HG02678 (cell line): ENCODE data around the gene MOCS2.
"Not testable (repeated sequence)": the region's sequence is repeated elsewhere in the genome, so short reads cannot be mapped to it uniquely, and the experiment has no call there.

Source experiments
- ATAC-seq: cut with Tn5 transposase; IDR thresholded peaks from one replicate; pipeline ENCODE4 v1.9.1; 2021; ENCODE audit warnings: mild to moderate bottlenecking, moderate library complexity; ENCODE audit not compliant: unreplicated experiment

The MOCS2 gene, protein sequence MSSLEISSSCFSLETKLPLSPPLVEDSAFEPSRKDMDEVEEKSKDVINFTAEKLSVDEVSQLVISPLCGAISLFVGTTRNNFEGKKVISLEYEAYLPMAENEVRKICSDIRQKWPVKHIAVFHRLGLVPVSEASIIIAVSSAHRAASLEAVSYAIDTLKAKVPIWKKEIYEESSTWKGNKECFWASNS

DNA sequence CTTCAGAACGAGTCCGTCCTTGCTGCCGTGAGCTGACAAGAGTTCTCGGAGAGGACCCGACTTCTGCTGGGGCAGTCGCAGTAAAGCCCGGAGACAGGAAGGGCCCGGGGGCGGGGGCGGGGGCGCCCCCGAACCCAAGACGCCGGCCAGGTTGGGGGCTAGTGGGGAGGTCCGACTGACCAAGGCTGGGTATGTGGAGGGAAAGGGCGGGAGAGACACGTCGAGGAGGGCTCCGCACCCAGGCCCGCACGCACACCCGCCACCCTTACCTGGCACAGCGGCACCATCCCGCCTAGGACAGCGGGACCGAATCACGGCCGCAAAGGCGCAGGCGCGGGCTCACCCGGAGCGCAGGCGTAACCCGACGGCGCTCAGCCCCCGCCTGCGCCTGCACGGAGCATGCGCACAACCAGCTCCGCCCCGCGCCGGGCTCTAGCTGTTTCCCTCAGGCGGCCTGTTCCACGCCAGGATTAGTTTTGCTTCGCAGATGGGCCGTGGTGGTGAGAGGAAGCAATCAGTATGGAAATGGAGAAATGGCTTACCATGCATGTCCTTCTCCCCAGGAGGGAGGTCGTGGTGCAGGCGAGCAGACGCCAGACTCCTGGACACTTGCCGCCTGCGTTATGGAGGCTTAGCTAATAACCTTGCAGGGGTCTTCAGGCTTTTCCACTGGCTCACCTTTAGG is at the start of gene MOCS2:
Gene MOCS2 (minus strand): TSS at position 315 of the 685 bp plus-strand sequence. CDS start 2,583 bp downstream, outside the sequence.
- peak; percentile 95 for ATAC-seq

DNA sequence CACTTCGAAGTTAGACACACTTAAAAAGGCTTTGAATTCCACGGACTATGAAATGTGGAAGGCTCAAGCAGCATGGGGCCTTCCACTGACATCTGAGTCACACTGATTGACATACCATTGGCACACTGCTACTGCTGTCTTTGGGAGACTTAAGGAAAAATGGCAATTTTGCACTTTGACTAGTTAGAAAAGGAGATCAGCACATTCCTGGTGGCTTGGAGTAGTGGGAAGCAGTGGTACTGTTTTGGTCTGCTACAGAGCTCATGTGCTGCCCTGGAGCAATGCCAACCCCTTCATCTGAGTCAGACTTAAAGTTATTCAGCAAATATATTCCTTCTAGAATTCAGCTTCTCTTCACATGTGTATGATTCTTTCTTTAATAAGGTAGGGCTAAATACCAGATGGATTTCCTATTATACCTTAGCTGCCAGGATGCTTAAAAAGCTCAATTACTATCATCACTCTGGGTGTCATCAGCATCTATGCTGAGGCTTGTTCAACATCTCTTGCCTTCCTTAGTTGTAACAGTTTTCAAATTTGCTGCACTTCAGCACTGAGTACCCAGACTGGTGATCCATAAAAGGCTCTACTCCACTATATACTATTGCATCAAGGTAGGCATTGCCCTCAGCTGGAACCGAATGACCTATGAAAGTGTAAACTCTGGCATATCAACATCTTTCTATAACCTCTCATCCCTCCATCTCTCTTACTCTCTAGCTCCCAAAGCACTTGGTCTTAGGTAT is 42.3 kb upstream of the MOCS2 start:
- no peak for ATAC-seq

- ATAC-seq: no peak
These were observed 23.5 kb upstream of the MOCS2 start for GRCh38 chr5:53133020-53133419.

GRCh38 chr5:53130266-53130665 is 20.7 kb upstream of the MOCS2 start:
- no peak for ATAC-seq

GRCh38 chr5:53128481-53128880 is 18.9 kb upstream of the MOCS2 start:
- no peak for ATAC-seq

DNA sequence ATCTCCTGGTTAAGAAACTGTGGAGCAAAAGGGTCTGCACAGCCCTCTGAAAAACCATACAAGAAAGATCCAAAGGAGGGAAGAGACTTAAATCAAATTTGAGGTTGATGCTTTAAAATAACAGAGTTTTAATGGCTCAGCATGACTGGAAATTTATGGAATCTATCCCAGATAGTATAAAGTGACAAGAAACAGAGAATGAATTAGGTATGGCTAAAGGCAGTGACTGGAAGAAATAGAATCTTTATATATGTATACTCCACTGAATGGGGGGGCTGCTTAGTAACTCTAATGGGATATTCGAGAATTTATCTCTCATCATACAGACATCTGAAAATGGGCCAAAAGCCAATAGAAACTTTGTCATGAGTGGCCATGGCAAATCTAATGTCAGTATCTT is 17.6 kb upstream of the MOCS2 start:
- no peak for ATAC-seq

DNA sequence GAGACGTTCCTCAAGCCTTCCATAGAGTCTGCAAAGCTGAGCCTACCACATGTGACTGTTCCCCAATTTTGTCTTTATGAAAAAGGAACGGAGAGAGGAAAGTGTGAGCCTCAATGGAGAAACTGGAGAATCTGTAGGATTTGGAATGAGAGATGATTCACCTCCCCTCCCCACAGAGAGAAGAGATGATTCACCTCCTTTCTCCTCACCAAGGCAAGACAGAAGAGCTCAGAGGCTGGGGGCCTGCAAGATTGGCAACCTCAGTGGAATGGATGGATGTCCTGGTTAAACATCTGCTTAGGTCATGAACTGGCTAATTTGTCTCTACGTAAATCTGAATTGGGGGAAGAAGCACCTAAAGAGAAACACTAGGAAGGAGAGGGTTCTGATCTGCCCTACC is 17.0 kb upstream of the MOCS2 start:
- no peak for ATAC-seq

GRCh38 chr5:53123702-53124101 is 14.1 kb upstream of the MOCS2 start:
- no peak for ATAC-seq

DNA sequence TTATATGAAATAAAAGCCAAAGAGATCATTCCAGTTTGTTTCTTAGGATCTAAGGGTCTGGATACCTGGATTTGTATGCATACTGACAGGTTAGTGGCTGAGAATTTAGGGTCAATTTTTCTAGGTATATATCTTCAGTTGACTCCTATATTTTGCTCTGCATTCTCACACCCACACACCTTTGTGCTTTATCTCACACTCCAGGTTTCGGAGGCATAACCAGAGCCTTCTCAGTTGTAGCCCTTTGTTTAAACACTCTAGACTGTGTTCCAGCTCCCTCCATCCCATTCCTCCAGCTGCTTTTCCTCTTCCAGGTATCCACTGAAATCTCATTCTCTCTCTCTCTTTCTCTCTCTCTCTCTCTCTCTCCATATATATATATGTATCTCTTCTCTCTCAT is 10.6 kb upstream of the MOCS2 start:
- ATAC-seq: no peak

- no peak for ATAC-seq
These were observed 9.3 kb upstream of the MOCS2 start for GRCh38 chr5:53118879-53119278.

- no peak for ATAC-seq
These were observed 7.0 kb upstream of the MOCS2 start for GRCh38 chr5:53116597-53116996.

- no peak for ATAC-seq
These were observed 5.4 kb upstream of the MOCS2 start for GRCh38 chr5:53114988-53115387.

- ATAC-seq: no peak
These were observed 4.4 kb upstream of the MOCS2 start for GRCh38 chr5:53113947-53114346.

GRCh38 chr5:53112909-53113308 is 3.4 kb upstream of the MOCS2 start:
- no peak for ATAC-seq

DNA sequence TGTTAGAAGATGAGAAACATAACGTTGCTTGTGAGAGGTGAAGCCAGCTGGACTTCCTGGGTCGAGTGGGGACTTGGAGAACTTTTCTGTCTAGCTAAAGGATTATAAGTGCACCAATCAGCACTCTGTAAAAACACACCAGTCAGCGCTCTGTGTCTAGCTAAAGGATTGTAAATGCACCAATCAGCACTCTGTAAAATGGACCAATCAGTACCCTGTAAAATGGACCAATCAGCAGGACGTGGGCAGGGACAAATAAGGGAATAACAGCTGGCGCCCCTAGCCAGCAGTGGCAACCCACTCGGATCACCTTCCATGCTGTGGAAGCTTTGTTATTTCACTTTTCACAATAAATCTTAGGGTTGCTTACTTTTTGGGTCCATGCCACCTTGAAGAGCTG is 2.8 kb upstream of the MOCS2 start:
- ATAC-seq: not testable (repeated sequence)

DNA sequence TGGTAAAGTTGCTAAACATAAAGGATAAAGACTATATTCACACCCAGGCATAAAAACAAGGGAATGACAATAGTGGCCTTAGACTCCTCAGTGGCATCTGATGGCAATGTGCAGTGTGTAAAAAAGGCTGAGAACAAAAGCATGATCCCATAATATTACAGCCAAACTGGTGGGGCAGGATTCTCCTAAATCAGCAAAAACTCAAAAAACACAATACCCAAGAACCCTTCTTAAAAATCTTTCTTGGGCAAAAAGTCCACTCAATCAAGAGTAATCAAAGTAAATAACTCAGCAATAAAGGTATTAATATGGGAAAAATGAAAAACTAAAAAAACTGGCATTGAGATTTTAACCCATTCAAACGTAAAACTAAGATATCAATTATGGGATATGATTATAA is 1.6 kb upstream of the MOCS2 start:
- no peak for ATAC-seq

DNA sequence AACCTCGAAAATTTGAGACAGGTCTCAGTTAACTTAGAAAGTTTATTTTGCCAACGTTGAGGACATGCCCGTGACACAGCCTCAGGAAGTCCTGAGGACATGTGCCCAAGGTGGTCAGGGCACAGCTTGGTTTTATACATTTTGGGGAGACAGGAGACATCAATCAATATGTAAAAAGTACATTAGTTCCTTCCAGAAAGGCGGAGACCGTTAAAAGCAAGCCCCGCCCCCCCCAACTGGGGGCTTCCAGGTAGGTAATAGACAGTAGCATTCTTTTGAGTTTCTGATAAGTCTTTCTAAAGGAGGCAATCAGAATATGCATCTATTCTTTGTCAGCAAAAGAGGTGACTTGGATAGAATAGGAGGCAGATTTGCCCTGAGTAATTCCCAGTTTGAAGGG is 599 bp upstream of the MOCS2 start:
- peak; percentile 13 for ATAC-seq

DNA sequence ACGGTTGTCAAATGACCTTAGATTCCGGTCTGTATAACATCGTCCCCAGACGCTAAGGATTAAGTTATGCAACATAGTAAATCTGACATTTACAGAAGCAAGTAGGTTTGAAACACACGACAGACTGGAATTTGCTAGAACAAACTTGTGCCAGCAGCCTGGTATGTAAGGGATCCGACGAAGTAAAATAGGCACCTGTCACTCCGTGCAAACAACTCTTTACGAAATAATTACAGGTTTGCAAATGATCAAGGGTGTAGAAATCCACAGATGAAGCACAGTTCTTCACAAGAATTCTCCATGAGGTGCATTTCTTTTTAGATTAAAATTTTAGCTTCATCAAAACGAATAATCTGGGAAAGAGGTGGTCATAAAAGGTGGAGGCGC is 508 bp downstream of the MOCS2 start:
- ATAC-seq: peak; percentile 4

GRCh38 chr5:53105611-53106300 is 3.8 kb downstream of the MOCS2 start:
- no peak for ATAC-seq

DNA sequence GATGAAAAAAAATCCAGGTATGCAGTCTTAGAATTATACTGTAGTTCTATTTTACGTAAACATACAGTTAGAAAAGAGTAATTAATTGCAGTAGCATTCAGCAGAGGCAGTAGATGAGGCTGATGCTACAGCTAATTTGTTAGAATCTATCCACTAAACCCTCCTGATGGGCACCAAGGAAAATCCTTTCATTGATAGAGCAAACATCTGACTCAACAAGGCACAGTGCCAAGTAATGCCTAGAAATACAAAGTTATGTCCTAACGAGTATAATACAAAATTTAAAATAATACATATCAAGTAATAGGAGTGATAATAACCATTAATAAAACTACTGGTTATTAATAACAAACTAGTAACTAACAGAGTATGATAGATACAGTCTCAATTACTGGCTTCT is 9.0 kb downstream of the MOCS2 start:
- ATAC-seq: no peak

DNA sequence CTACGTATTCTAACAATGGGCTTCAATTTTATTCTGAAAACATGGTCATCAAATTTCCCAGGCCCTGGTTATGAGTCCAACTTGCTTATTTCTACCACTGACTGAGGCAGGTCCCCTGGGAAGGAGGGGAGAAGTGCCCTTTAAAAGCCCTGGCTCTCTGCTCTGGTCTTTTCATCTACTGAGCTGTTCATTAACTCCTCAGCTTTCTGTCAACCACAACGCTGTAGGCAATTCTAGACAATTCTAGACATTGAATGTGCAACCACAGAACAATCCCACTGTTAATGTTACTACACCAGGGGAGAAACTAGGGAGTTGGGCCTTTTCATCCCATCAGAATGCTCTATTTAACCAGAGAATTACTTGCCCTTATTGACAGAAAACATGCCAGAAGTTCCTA is 10.0 kb downstream of the MOCS2 start:
- ATAC-seq: no peak
